ENCODE results near the gene ZNF525. TPM values are rescaled to one million over a fixed set of nuclear protein-coding genes. Genes with fewer than 3 reads are reported as not detected.

ZNF525 gene
- total and polyA plus RNA-seq, 2 of the 13 experiments (the other 11 are each of a cell fraction or from before 2014, with no cell fraction given), result 3.4 to 8.7 TPM

GRCh38 chr19:53431399-53432087, 66.0 kb downstream of the ZNF525 start, which contains the start of gene ZNF761 (continued):
- TF ChIP-seq HDAC1 (CRISPR knock-in tag; IDR thresholded peaks at IDR 0.05) (peak; percentile 22), MED8 (CRISPR knock-in tag; IDR thresholded peaks at IDR 0.05; ENCODE audit: insufficient replicate concordance) (no peak), ZBTB7B (CRISPR knock-in tag; IDR thresholded peaks at IDR 0.05) (0 out of 2 replicates have a peak, but pooled peaks have one; percentile 41), ZFP91 (CRISPR knock-in tag; IDR thresholded peaks at IDR 0.05; ENCODE audit: borderline replicate concordance) (no peak; the same call in 1 of the 2 replicates), SIN3A (IDR thresholded peaks at IDR 0.05; ENCODE audit: borderline replicate concordance, low read depth, low read length) (peak; percentile 28; the same call in 1 of the 2 replicates), TIGD3 (CRISPR knock-in tag; IDR thresholded peaks at IDR 0.05; ENCODE audit: borderline replicate concordance) (no peak), YEATS4 (CRISPR knock-in tag; IDR thresholded peaks at IDR 0.05; ENCODE audit: borderline replicate concordance) (peak; percentile 73; the same call in 1 of the 2 replicates), ZNF546 (CRISPR knock-in tag; conservative IDR thresholded peaks at IDR 0.05) (no peak), ZSCAN9 (CRISPR knock-in tag; IDR thresholded peaks at IDR 0.05; ENCODE audit: borderline replicate concordance) (0 out of 2 replicates have a peak, but pooled peaks have one; percentile 24), MYC (CRISPR knock-in tag; IDR thresholded peaks at IDR 0.05; ENCODE audit: borderline replicate concordance) (peak; percentile 56; the same call in 1 of the 2 replicates), SP4 (CRISPR knock-in tag; IDR thresholded peaks at IDR 0.05) (peak; percentile 90), SP5 (CRISPR knock-in tag; IDR thresholded peaks at IDR 0.05; ENCODE audit: borderline replicate concordance, low read depth) (peak; percentile 78; the same call in 1 of the 2 replicates), ELF3 (CRISPR knock-in tag; IDR thresholded peaks at IDR 0.05) (peak; percentile 66), PHF20 (CRISPR knock-in tag; IDR thresholded peaks at IDR 0.05) (peak; percentile 35; the same call in 1 of the 2 replicates), RBM39 (IDR thresholded peaks at IDR 0.05; ENCODE audit: low read depth, low read length, poor library complexity, severe bottlenecking) (peak; percentile 23), KDM2A (CRISPR knock-in tag; IDR thresholded peaks at IDR 0.05; ENCODE audit: borderline replicate concordance, low read depth) (peak; percentile 62; the same call in 1 of the 2 replicates), ZNF580 (CRISPR knock-in tag; IDR thresholded peaks at IDR 0.05; ENCODE audit: borderline replicate concordance, low read depth) (no peak; the same call in 1 of the 2 replicates), NR0B2 (CRISPR knock-in tag; IDR thresholded peaks at IDR 0.05) (peak; percentile 41; the same call in 1 of the 2 replicates), BCL3 (CRISPR knock-in tag; IDR thresholded peaks at IDR 0.05) (peak; percentile 23; the same call in 1 of the 2 replicates), YY1 (IDR thresholded peaks at IDR 0.05; ENCODE audit: insufficient read depth, insufficient replicate concordance, low read depth, low read length) (peak; percentile 49), ZFP90 (CRISPR knock-in tag; IDR thresholded peaks at IDR 0.05; ENCODE audit: borderline replicate concordance) (peak; percentile 54), SYNCRIP (IDR thresholded peaks at IDR 0.05; ENCODE audit: insufficient read depth, low read depth, low read length) (no peak)

Data from HepG2 (cell line).